HG03064 (cell line): ENCODE data around the gene PDE4B.
"Not testable (repeated sequence)": the region's sequence is repeated elsewhere in the genome, so short reads cannot be mapped to it uniquely, and the experiment has no call there.

Source experiments
- ATAC-seq: cut with Tn5 transposase; IDR thresholded peaks from one replicate; pipeline ENCODE4 v1.9.1; 2021; ENCODE audit warnings: low read depth; ENCODE audit not compliant: unreplicated experiment

PDE4B gene

GRCh38 chr1:65813956-65814355 is 21.3 kb downstream of the PDE4B start:
- no peak for ATAC-seq

DNA sequence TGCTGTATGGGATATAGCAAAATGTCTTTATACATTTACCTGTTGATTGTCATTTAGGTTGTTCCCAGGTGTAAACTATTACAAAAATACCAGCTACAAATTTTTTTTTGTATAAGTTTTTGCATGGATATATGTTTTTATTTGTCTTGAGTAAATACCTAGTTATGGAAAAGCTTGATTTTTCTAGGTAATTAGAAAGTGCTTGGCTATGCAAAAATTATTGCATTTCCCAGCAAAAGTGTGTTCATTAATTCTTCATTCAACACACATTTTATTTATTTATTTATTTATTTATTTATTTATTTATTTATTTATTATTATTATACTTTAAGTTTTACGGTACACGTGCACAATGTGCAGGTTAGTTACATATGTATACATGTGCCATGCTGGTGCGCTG is 22.1 kb downstream of the PDE4B start:
- no peak for ATAC-seq

DNA sequence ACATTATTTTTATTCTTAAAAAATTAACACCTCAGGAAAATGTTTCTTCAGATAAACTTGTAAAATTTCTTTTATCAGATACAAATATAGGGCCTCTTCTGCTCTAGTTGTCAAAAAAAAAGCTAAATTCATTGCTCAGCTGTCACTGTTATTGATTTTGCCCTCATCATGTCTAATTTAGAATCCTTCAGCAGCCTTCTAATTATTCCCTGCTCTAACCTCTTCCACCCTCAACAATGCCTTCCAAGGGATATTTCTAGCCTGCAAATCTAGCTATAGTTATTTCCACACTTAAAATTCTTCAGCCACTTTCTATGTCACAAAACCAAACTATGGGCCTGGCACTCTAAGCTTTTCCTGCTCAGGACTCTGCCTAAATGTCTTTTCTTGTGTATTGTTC is 25.2 kb downstream of the PDE4B start:
- no peak for ATAC-seq

DNA sequence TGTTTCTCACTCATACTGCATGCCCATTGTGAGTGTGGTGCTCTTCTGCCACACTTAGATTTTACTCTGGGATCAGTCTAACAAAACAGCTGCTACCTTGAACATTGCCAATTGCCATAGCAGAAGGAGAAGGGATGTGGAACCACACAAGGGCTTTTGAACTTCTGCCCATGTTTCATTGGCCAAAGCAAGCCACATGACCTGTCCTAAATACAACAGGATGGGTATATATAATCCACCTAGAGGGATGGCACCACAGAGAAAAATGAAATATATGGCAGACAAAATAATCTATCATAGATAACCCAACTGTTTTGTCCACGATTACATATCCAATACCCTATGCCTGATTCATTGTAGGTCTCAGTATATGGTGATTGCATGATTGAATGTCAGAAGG is 26.3 kb downstream of the PDE4B start:
- ATAC-seq = no peak

- no peak for ATAC-seq
These were observed 28.3 kb downstream of the PDE4B start for GRCh38 chr1:65820983-65821382.

DNA sequence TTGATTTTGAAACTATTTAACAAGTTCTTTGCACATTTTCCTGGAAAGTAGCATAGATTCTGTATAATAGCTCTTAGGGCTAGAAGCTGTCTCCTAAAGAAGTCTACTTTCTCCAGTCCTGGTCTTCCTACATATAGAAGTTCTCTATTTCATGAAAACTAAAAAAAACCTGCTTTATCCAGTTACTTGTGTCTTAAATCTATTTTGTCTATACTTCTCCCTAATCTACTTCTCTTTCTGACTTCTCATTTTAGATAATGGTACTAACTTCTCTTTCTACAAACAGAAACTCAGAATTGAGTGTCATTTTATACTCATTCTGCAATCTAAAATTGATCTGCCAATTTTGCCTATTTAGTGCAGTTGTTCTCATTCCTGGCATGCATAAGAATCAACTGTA is 28.7 kb downstream of the PDE4B start:
- ATAC-seq = no peak

DNA sequence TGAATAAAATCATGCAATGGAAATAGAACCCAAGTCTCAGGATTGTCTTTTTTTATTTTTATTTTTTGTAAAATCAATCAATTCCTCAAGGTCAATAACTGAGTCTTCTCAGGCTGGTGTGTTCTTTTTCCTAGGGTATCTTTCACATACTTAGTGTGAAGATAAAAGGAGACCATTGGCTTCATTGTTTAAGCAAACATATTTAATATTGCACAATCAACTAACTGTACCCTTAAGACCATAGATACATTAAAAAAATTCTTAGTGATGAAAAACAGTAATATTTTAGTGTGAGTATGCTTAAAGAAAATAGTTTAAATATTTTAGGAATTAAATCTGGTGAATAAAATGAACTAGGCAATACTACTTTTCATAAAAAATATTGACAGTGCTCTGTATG is 31.4 kb downstream of the PDE4B start:
- no peak for ATAC-seq

- no peak for ATAC-seq
These were observed 33.0 kb downstream of the PDE4B start for GRCh38 chr1:65825741-65826140.

GRCh38 chr1:65826782-65827181 is 34.1 kb downstream of the PDE4B start:
- ATAC-seq = no peak

GRCh38 chr1:65827346-65827745 is 34.7 kb downstream of the PDE4B start:
- ATAC-seq = no peak

DNA sequence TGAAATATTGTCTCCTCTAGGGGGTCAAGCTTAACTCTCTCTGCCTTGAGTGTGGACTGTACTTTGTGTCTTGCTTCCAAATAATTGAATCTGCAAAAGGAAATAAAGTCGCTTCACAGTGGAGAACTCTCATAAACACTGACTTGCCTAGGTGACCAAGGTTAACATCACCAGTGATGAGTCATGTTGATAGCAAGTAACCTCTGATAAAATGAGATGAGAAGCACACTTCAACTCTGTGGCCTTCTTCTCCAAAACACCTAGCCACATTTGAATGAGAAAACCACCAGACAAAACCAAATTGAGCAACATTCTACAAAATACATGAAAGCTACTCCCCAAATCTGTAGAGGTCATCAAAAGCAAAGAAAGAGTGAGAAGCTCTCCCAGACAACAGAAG is 37.6 kb downstream of the PDE4B start:
- ATAC-seq = no peak

- ATAC-seq = no peak
These were observed 39.6 kb downstream of the PDE4B start for GRCh38 chr1:65832296-65832695.

GRCh38 chr1:65836686-65837085 is 44.0 kb downstream of the PDE4B start:
- no peak for ATAC-seq

DNA sequence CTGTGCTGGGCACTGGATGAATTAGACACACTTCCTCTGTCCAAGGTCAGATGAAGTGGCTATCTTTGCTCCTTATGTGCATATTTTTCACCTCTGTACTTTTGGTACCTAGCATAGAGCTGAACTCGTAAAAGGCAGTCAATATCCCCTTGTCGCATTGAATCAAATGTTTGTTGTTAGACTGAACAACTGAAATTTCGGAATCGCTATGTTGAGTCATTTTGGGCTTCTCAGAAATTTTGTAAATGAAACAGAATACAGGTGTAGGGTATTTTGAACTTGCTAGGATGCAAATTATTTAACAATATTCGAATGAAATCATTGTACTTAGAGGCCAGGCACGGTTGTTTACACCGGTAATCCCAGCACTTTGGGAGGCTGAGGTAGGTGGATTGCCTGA is 48.0 kb downstream of the PDE4B start:
- no peak for ATAC-seq

GRCh38 chr1:65844296-65844695 is 51.6 kb downstream of the PDE4B start:
- no peak for ATAC-seq

- no peak for ATAC-seq
These were observed 52.3 kb downstream of the PDE4B start for GRCh38 chr1:65844821-65845534.

GRCh38 chr1:65845535-65846060 is 52.9 kb downstream of the PDE4B start:
- ATAC-seq = no peak

GRCh38 chr1:65846866-65847265 is 54.2 kb downstream of the PDE4B start:
- no peak for ATAC-seq

DNA sequence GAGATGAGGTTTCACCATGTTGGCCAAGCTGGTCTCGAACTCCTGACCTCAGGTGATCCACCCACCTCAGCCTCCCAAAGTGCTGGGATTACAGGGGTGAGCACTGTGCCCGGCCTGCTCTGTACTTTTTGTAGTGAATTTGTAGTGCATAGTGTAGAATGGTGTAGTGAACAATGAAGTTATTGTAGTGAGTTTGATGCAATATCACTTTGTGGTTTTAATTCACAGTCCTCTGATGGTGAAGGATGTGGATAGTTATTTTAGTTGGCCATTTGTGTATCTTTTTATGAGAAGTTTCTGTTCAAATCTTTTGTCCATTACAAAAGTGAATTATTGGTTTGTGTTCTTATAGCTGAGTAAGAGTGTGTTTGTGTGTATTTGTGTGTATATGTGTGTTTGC is 57.6 kb downstream of the PDE4B start:
- ATAC-seq = no peak

GRCh38 chr1:65856591-65856990 is 63.9 kb downstream of the PDE4B start:
- not testable (repeated sequence) for ATAC-seq

DNA sequence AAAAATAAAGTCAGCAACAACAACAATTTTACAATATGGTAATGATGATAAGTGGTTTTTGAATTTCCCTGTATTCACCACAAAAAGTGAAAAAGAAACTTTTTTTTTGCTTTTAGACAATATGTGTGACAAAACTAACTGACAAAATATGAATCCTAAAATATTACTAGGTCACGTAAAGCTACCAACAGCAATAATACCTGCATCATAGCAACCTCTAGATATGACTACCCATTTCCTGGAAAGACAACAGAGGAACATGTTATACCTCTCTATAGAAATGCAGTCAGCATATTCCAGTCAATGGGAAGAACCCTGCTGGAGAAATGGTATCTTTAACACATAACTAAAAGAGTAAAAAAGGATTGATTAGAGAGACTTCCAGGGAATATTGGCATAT is 73.7 kb downstream of the PDE4B start:
- no peak for ATAC-seq

- ATAC-seq = no peak
These were observed 79.6 kb downstream of the PDE4B start for GRCh38 chr1:65872301-65872700.

DNA sequence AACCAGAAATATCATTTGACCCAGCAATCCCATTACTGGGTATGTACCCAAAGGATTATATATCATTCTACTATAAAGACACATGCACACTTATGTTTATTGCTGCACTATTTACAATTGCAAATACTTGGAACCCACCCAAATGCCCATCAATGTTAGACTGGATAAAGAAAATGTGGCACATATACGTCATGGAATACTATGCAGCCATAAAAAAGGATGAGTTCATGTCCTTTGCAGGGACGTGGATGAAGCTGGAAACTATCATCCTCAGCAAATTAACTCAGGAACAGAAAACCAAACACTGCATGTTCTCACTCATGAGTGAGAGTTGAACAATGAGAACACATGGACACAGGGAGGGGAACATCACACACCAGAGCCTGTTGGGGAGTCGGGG is 85.6 kb downstream of the PDE4B start:
- ATAC-seq = not testable (repeated sequence)
